K562 (cell line): ENCODE results near the gene CPA4. TPM values are rescaled to one million over a fixed set of nuclear protein-coding genes. Genes with fewer than 3 reads are reported as not detected.

Experiments
- GABPA ChIP-seq: fragments of 200-800 bp; sonication (Bioruptor generic); conservative IDR thresholded peaks from 2 replicates; pipeline ENCODE4 v1.6.1; 2016; ENCODE audit warnings: low read depth, missing genetic modification characterization, missing compliant biosample characterization
- NFXL1 ChIP-seq: fragments of 450-650 bp; formaldehyde crosslinking; IDR thresholded peaks from 2 replicates; pipeline ENCODE4 v1.4.0; 2021; ENCODE audit warnings: mild to moderate bottlenecking
- RBM25 ChIP-seq: fragments of 200-400 bp; formaldehyde crosslinking; IDR thresholded peaks from 2 replicates; pipeline ENCODE4 v1.6.1; 2018; ENCODE audit warnings: low read length, low read depth, moderate library complexity; ENCODE audit not compliant: severe bottlenecking
- polyA plus RNA-seq, 8 experiments: library from polyadenylated mRNA; depleted of rRNA in 4 of 8; stranded (reverse) in 5 of 8; unstranded in 3 of 8; fragments of >200 nt; fragmentation: Nextera tagmentation in 2 of 8; fragmentation: Illumina TruSeq in 1 of 8; extraction: Ambion mirVana in 2 of 8; extraction: Trizol in 1 of 8; gene quantifications; 2 replicates each; pipeline versions ENCODE4 v1.2.1 to v1.2.3, GENCODE V29; 2011 to 2014; ENCODE audit warnings: inconsistent platforms in 1 of 8, missing spikeins in 1 of 8
- total RNA-seq, 7 experiments: library from RNA; depleted of rRNA in 6 of 7; stranded (reverse); fragments of >200 nt in 6 of 7; fragmentation: Illumina TruSeq in 2 of 7; extraction: Trizol in 2 of 7; gene quantifications; 2 replicates each; pipeline versions ENCODE4 v1.2.1 to v1.2.3, GENCODE V29; 2011 to 2021; ENCODE audit warnings: low replicate concordance in 1 of 7
- TF ChIP-seq, protein P1 (sequence below), 2 experiments: fragments of 450-650 bp in 1 of 2; sonication (generic) in 1 of 2; formaldehyde crosslinking in 1 of 2; IDR thresholded peaks; 2 replicates each; pipeline versions ENCODE4 v1.7.1 to v1.9.0; 2016 to 2022; ENCODE audit warnings: inconsistent platforms in 1 of 2, mild to moderate bottlenecking in 1 of 2, missing genetic modification reagents in 1 of 2

CPA4 gene
- total and polyA plus RNA-seq, 9 of the 15 experiments (the other 6 are each of a cell fraction or from before 2014, with no cell fraction given) = not detected

DNA sequence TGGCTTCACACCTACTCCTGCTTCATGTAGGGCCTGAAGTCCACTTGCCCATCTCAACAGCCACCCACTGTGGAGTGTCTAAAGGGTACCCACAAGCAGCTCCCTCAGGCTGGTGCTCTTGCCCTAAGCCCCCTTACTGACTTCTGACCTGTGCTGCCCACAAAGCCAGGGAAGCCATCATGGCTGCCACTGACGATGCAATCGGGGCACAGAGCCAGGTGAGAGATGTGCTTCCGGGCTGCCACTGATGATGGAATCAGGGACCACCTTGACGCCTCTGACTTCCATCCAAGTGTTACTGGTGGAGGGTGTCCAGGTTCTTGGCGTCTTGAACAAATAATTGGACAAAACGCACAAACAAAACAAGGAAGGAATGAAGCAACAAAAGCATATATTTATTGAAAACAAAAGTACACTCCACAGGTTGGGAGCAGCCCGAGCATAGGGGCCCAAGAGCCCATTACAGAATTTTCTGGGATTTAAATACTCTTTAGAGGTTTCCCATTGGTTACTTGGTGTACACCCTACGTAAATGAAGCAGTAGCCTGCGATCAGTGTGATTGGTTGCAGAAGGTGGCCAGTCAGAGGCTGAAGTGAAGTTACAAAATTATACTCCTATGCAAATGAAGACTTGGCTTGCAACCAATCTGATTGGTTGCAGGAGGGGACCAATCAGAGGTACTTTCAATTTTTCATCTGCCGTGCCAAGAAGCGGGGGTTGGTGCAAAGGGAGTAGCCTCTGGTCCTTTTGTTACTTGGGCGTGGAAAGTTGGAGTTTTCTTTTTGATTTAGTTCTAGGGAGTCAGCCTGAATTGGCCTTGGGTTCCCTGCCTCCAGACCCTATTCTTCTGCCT lies 21.8 kb upstream of the CPA4 start (continued):
- TF ChIP-seq, protein P1, sequence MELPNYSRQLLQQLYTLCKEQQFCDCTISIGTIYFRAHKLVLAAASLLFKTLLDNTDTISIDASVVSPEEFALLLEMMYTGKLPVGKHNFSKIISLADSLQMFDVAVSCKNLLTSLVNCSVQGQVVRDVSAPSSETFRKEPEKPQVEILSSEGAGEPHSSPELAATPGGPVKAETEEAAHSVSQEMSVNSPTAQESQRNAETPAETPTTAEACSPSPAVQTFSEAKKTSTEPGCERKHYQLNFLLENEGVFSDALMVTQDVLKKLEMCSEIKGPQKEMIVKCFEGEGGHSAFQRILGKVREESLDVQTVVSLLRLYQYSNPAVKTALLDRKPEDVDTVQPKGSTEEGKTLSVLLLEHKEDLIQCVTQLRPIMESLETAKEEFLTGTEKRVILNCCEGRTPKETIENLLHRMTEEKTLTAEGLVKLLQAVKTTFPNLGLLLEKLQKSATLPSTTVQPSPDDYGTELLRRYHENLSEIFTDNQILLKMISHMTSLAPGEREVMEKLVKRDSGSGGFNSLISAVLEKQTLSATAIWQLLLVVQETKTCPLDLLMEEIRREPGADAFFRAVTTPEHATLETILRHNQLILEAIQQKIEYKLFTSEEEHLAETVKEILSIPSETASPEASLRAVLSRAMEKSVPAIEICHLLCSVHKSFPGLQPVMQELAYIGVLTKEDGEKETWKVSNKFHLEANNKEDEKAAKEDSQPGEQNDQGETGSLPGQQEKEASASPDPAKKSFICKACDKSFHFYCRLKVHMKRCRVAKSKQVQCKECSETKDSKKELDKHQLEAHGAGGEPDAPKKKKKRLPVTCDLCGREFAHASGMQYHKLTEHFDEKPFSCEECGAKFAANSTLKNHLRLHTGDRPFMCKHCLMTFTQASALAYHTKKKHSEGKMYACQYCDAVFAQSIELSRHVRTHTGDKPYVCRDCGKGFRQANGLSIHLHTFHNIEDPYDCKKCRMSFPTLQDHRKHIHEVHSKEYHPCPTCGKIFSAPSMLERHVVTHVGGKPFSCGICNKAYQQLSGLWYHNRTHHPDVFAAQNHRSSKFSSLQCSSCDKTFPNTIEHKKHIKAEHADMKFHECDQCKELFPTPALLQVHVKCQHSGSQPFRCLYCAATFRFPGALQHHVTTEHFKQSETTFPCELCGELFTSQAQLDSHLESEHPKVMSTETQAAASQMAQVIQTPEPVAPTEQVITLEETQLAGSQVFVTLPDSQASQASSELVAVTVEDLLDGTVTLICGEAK (IDR thresholded peaks at IDR 0.05) = no peak
- TF ChIP-seq, protein P1 (CRISPR knock-in tag; IDR thresholded peaks at IDR 0.05) = no peak
- no peak for TF ChIP-seq GABPA (tag)
- no peak for TF ChIP-seq NFXL1 (CRISPR knock-in tag)
- peak; percentile 57 for TF ChIP-seq RBM25
